ENCODE results near the gene TAOK3. TPM values are rescaled to one million over a fixed set of nuclear protein-coding genes. Genes with fewer than 3 reads are reported as not detected.
A peak's percentile ranks its signal among the peaks of the same experiment; 100 is the strongest.

The TAOK3 gene
- total RNA-seq, 4 donors from 2014 or later = 91.2 to 111 (median 93.2) TPM

GRCh38 chr12:118219772-118220171 lies 152.9 kb downstream of the TAOK3 start:
- TF ChIP-seq POLR2A (IDR thresholded peaks at IDR 0.05) = no peak
- TF ChIP-seq, protein P1, sequence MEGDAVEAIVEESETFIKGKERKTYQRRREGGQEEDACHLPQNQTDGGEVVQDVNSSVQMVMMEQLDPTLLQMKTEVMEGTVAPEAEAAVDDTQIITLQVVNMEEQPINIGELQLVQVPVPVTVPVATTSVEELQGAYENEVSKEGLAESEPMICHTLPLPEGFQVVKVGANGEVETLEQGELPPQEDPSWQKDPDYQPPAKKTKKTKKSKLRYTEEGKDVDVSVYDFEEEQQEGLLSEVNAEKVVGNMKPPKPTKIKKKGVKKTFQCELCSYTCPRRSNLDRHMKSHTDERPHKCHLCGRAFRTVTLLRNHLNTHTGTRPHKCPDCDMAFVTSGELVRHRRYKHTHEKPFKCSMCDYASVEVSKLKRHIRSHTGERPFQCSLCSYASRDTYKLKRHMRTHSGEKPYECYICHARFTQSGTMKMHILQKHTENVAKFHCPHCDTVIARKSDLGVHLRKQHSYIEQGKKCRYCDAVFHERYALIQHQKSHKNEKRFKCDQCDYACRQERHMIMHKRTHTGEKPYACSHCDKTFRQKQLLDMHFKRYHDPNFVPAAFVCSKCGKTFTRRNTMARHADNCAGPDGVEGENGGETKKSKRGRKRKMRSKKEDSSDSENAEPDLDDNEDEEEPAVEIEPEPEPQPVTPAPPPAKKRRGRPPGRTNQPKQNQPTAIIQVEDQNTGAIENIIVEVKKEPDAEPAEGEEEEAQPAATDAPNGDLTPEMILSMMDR (IDR thresholded peaks at IDR 0.05) = no peak
- no peak for DNase-seq
- H3K27me3 ChIP-seq = no peaks in the 10 kb centered on the region

GRCh38 chr12:118219106-118219505 lies 153.6 kb downstream of the TAOK3 start:
- DNase-seq = no peak
- H3K27me3 ChIP-seq = no peaks in the 10 kb centered on the region
- peaks cover 0 to 10% (median 0%) of the 10 kb centered on the region in 3 donors for H3K36me3 ChIP-seq
- no peak overlapping the region for H3K4me3 ChIP-seq
- no peaks in the 10 kb centered on the region for H3K4me1 ChIP-seq
- no peaks in the 10 kb centered on the region for H3K9me3 ChIP-seq
- H3K27ac ChIP-seq = no peak overlapping the region
- no peak for TF ChIP-seq POLR2A (IDR thresholded peaks at IDR 0.05)
- TF ChIP-seq, protein P1 (IDR thresholded peaks at IDR 0.05) = no peak

More at GRCh38 chr12:118219772-118220171, 152.9 kb downstream of the TAOK3 start:
- Histone ChIP-seq H3K4me1 (no peaks in the 10 kb centered on the region), H3K4me3 (no peak overlapping the region), H3K9me3 (no peaks in the 10 kb centered on the region), H3K27ac (no peak overlapping the region), H3K36me3 (peaks cover 0 to 8% (median 0%) of the 10 kb centered on the region in 3 donors)

DNA sequence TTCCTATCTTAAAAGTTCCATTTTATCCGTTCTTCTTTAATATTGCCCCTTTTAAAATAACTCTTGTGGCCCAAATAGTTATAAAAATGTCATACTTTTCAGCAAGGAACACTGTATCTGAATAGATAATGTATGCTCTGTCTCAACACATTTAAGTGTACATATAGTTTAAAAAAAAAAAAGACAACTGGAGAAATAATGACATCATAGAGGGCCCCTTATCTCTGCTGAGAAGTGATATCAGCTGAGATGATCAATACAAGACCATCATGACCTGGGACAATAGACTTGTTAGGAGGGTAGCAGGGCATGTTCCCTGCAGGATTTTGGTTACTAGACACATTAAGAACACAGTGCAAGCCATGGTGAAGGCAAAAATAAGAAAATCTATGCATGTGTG lies 159.3 kb downstream of the TAOK3 start:
- no peak for TF ChIP-seq POLR2A (IDR thresholded peaks at IDR 0.05)
- TF ChIP-seq, protein P1 (IDR thresholded peaks at IDR 0.05) = no peak
- DNase-seq = no peak
- Histone ChIP-seq H3K36me3 (peaks cover 0 to 43% (median 0%) of the 10 kb centered on the region in 3 donors), H3K4me1 (no peaks in the 10 kb centered on the region), H3K9me3 (no peaks in the 10 kb centered on the region), H3K27me3 (no peaks in the 10 kb centered on the region), H3K4me3 (no peak overlapping the region), H3K27ac (no peak overlapping the region)

GRCh38 chr12:118212606-118213005 lies 160.1 kb downstream of the TAOK3 start:
- Histone ChIP-seq H3K36me3 (peaks cover 0 to 43% (median 0%) of the 10 kb centered on the region in 3 donors), H3K4me3 (no peak overlapping the region), H3K27ac (no peak overlapping the region), H3K9me3 (no peaks in the 10 kb centered on the region), H3K27me3 (no peaks in the 10 kb centered on the region), H3K4me1 (no peaks in the 10 kb centered on the region)
- DNase-seq = no peak
- TF ChIP-seq, protein P1 (IDR thresholded peaks at IDR 0.05) = no peak
- TF ChIP-seq POLR2A (IDR thresholded peaks at IDR 0.05) = no peak

- Histone ChIP-seq H3K27ac (peak overlapping the region in 2 of 4 donors; percentile 59 to 64), H3K9me3 (no peaks in the 10 kb centered on the region), H3K4me3 (no peak overlapping the region), H3K36me3 (peaks cover 0 to 24% (median 0%) of the 10 kb centered on the region in 3 donors), H3K4me1 (peaks cover 0 to 3% (median 0%) of the 10 kb centered on the region in 4 donors), H3K27me3 (no peaks in the 10 kb centered on the region)
- no peak for TF ChIP-seq POLR2A (IDR thresholded peaks at IDR 0.05)
- TF ChIP-seq, protein P1 (IDR thresholded peaks at IDR 0.05) = no peak
- DNase-seq = no peak
These were observed 166.6 kb downstream of the TAOK3 start for GRCh38 chr12:118206107-118206412.

- TF ChIP-seq, protein P1 (IDR thresholded peaks at IDR 0.05) = no peak
- TF ChIP-seq POLR2A (IDR thresholded peaks at IDR 0.05) = no peak
- Histone ChIP-seq H3K4me1 (no peaks in the 10 kb centered on the region), H3K27ac (no peak overlapping the region), H3K36me3 (peaks cover 0 to 55% (median 0%) of the 10 kb centered on the region in 3 donors), H3K9me3 (no peaks in the 10 kb centered on the region), H3K4me3 (no peak overlapping the region), H3K27me3 (no peaks in the 10 kb centered on the region)
- no peak for DNase-seq
These were observed 178.7 kb downstream of the TAOK3 start for GRCh38 chr12:118193958-118194357.

Measured in Peyer's patch (tissue), 4 donors.